ENCODE measurements around the gene TBC1D1.
"Not testable (repeated sequence)": the region's sequence is repeated elsewhere in the genome, so short reads cannot be mapped to it uniquely, and the experiment has no call there.

DNA sequence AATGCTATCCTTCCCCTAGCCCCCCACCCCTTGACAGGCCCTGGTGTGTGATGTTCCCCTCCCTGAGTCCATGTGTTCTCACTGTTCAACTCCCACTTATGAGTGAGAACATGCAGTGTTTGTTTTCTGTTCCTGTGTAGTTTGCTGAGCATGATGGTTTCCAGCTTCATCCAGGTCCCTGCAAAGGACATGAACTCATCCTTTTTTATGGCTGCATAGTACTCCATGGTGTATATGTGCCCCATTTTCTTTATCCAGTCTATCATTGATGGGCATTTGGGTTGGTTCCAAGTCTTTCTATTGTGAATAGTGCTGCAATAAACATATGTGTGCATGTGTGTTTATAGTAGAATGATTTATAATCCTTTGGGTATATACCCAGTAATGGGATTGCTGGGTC lies 32.2 kb downstream of the TBC1D1 start:
- TF ChIP-seq CTCF (IDR thresholded peaks at IDR 0.05); SIN3A (IDR thresholded peaks at IDR 0.05; ENCODE audit: borderline replicate concordance, insufficient read depth, low read depth, low read length); POLR2AphosphoS5 (IDR thresholded peaks at IDR 0.05; ENCODE audit: low read depth, low read length); REST (IDR thresholded peaks at IDR 0.05; ENCODE audit: insufficient read depth in 1 of 2, low read depth in 2 of 2, low read length in 1 of 2): not testable (repeated sequence)
